Lower leg skin (tissue), 3 donors: Measurements from ENCODE around the gene F8.

Experiments used
- CTCF ChIP-seq, 3 donors: fragments of 450-650 bp; IDR thresholded peaks; one replicate each; pipeline ENCODE4 v1.5.1; 2016; ENCODE audit warnings: antibody characterized with exemption in 3 of 3, mild to moderate bottlenecking in 3 of 3, moderate library complexity in 2 of 3
- POLR2A ChIP-seq, 2 donors: fragments of 450-650 bp; IDR thresholded peaks; one replicate each; pipeline ENCODE4 v1.6.1; 2016 to 2017; ENCODE audit warnings: antibody characterized with exemption in 2 of 2, mild to moderate bottlenecking in 1 of 2, moderate library complexity in 1 of 2

- TF ChIP-seq CTCF (IDR thresholded peaks at IDR 0.05) (no peak), POLR2A (IDR thresholded peaks at IDR 0.05) (no peak)
These were observed 186.4 kb downstream of the F8 start for GRCh38 chrX:154836163-154836562.
